Measurements from ENCODE around the gene LMNB1. TPM values are rescaled to one million over a fixed set of nuclear protein-coding genes. Genes with fewer than 3 reads are reported as not detected.
A peak's percentile ranks its signal among the peaks of the same experiment; 100 is the strongest.

Gene LMNB1
- total and polyA plus RNA-seq, 2 donors = 27.2 to 120 TPM

DNA sequence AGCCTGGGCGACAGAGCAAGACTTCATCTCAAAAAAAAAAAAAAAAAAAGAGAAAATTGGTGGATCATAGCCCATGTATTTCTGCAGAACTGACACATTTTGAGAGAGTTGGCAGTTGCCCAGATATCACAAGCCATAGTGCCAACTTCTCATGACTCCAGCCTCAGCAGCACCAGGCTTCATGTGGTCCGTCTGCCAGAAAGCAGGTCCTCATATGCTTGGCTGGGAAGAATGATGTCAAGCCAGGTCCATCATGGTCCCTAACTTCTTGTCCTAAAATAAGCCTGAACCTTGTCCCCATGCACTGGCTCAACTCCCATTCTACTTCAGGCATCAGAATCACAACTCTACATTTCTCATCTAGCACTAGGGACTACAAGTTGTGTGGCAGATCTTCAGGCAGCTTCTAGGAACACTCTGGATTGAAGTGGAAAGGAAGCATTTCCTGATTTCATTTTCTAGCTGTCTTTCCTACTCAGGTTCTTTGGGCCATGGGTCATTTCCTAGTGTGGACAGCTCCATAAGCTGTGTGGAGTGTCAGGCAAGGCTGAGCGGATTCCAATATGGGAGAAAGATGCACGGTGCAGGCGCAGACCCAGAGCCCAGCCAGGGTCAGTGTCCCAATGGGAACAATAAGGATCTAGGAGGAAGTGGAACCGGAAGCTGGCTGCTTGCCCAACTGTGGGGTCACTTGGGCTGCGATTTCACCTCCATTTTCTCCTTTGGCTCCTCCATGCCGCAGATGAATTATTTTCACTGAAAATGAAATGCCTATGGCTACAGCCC is 90.1 kb downstream of the LMNB1 start:
- Histone ChIP-seq H3K4me1 (ENCODE audit: control insufficient read depth in 2 of 2, insufficient read depth in 2 of 2, low read length in 2 of 2) (peaks cover 7 to 16% of the 10 kb centered on the region in 2 donors), H3K27me3 (ENCODE audit: control insufficient read depth in 2 of 2, insufficient read depth in 1 of 2, low read length in 1 of 2) (no peaks in the 10 kb centered on the region), H3K36me3 (ENCODE audit: control insufficient read depth in 2 of 2, insufficient read depth in 2 of 2, low read length in 1 of 2) (peaks cover 3 to 6% of the 10 kb centered on the region in 2 donors), H3K4me3 (ENCODE audit: low read length in 2 of 2) (no peak overlapping the region), H3K9me3 (ENCODE audit: control insufficient read depth in 2 of 2, insufficient read depth in 1 of 2, low read length in 1 of 2) (peaks cover 0 to 3% of the 10 kb centered on the region in 2 donors), H3K27ac (ENCODE audit: low read depth in 1 of 2, low read length in 1 of 2) (no peak overlapping the region)
- whole genome bisulfite sequencing = 93% methylated on average over 8 of the region's 8 CpGs
- no peak for DNase-seq (ENCODE audit: low read depth in 6 of 9, low spot score in 9 of 9)

GRCh38 chr5:126868338-126869004 is 91.5 kb downstream of the LMNB1 start:
- Histone ChIP-seq H3K27me3 (ENCODE audit: control insufficient read depth in 2 of 2, insufficient read depth in 1 of 2, low read length in 1 of 2) (no peaks in the 10 kb centered on the region), H3K27ac (ENCODE audit: low read depth in 1 of 2, low read length in 1 of 2) (peak overlapping the region in 1 of 2 donors; percentile 12), H3K36me3 (ENCODE audit: control insufficient read depth in 2 of 2, insufficient read depth in 2 of 2, low read length in 1 of 2) (peaks cover 3 to 6% of the 10 kb centered on the region in 2 donors), H3K4me1 (ENCODE audit: control insufficient read depth in 2 of 2, insufficient read depth in 2 of 2, low read length in 2 of 2) (peaks cover 7 to 16% of the 10 kb centered on the region in 2 donors), H3K4me3 (ENCODE audit: low read length in 2 of 2) (peak overlapping the region in 1 of 2 donors; percentile 51), H3K9me3 (ENCODE audit: control insufficient read depth in 2 of 2, insufficient read depth in 1 of 2, low read length in 1 of 2) (peaks cover 0 to 3% of the 10 kb centered on the region in 2 donors)
- WGBS = 70% methylated on average over 11 of the region's 11 CpGs
- DNase-seq (ENCODE audit: low read depth in 6 of 9, low spot score in 9 of 9) = no peak

DNA sequence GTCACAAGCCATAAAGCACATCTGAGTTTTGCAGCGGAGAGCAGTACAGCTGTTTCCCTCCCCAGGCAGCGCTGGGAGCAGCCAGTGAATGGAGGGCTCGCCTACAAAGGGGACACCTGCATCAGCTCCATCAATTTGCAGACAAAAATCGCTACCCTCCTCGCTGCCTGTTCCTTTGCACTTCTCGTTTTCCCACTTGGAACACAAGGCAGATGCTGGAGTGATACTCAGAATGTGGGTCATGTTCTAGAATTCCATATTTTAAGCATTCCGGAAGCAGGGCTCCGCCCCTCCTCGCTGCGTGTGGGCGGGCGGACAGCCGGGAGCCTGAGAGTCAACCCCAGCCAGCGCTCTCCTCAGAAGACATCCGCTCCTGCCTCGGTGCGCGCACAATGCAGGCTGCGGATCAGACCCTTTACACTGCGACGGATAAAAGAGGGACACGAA is 92.1 kb downstream of the LMNB1 start:
- Histone ChIP-seq H3K9me3 (ENCODE audit: control insufficient read depth in 2 of 2, insufficient read depth in 1 of 2, low read length in 1 of 2) (peaks cover 0 to 3% of the 10 kb centered on the region in 2 donors), H3K4me3 (ENCODE audit: low read length in 2 of 2) (peak overlapping the region; percentile 45 to 51), H3K27ac (ENCODE audit: low read depth in 1 of 2, low read length in 1 of 2) (peak overlapping the region in 1 of 2 donors; percentile 12), H3K4me1 (ENCODE audit: control insufficient read depth in 2 of 2, insufficient read depth in 2 of 2, low read length in 2 of 2) (peaks cover 7 to 16% of the 10 kb centered on the region in 2 donors), H3K27me3 (ENCODE audit: control insufficient read depth in 2 of 2, insufficient read depth in 1 of 2, low read length in 1 of 2) (no peaks in the 10 kb centered on the region), H3K36me3 (ENCODE audit: control insufficient read depth in 2 of 2, insufficient read depth in 2 of 2, low read length in 1 of 2) (peaks cover 3 to 6% of the 10 kb centered on the region in 2 donors)
- WGBS = 3% methylated on average over 22 of the region's 22 CpGs
- DNase-seq (ENCODE audit: low read depth in 6 of 9, low spot score in 9 of 9) = peak in 6 of 9 donors; percentile 39 to 82 (median 62)

DNA sequence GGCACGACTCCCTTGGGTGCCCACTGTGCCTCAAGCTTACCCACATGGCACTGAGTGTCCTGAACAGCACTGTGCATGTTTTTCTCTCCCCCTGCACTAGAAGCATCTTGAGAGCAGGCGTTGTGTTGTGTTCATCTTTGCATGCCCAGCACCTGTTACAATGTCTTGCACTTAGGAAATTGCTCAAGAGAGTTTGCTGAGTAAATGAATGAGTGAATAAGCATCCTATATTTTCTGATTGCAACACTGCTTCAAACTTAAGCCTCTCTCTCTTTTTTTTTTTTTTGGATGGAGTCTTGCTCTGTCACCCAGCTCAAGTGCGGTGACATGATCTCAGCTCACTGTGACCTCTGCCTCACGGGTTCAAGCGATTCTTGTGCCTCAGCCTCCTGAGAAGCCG is 94.5 kb downstream of the LMNB1 start:
- 98% methylated on average over 6 of the region's 6 CpGs for WGBS

GRCh38 chr5:126872561-126873354 is 95.8 kb downstream of the LMNB1 start:
- peak in 1 of 9 donors; percentile 7 for DNase-seq (ENCODE audit: low read depth in 6 of 9, low spot score in 9 of 9)
- no peak overlapping the region for H3K27ac ChIP-seq (ENCODE audit: low read depth in 1 of 2, low read length in 1 of 2)

More for the DNA sequence above, 94.5 kb downstream of the LMNB1 start:
- DNase-seq (ENCODE audit: low read depth in 6 of 9, low spot score in 9 of 9) = no peak
- Histone ChIP-seq H3K27me3 (ENCODE audit: control insufficient read depth in 2 of 2, insufficient read depth in 1 of 2, low read length in 1 of 2) (no peaks in the 10 kb centered on the region), H3K36me3 (ENCODE audit: control insufficient read depth in 2 of 2, insufficient read depth in 2 of 2, low read length in 1 of 2) (no peaks in the 10 kb centered on the region), H3K4me1 (ENCODE audit: control insufficient read depth in 2 of 2, insufficient read depth in 2 of 2, low read length in 2 of 2) (peaks cover 7 to 16% of the 10 kb centered on the region in 2 donors), H3K9me3 (ENCODE audit: control insufficient read depth in 2 of 2, insufficient read depth in 1 of 2, low read length in 1 of 2) (no peaks in the 10 kb centered on the region), H3K27ac (ENCODE audit: low read depth in 1 of 2, low read length in 1 of 2) (no peak overlapping the region), H3K4me3 (ENCODE audit: low read length in 2 of 2) (no peak overlapping the region)

DNA sequence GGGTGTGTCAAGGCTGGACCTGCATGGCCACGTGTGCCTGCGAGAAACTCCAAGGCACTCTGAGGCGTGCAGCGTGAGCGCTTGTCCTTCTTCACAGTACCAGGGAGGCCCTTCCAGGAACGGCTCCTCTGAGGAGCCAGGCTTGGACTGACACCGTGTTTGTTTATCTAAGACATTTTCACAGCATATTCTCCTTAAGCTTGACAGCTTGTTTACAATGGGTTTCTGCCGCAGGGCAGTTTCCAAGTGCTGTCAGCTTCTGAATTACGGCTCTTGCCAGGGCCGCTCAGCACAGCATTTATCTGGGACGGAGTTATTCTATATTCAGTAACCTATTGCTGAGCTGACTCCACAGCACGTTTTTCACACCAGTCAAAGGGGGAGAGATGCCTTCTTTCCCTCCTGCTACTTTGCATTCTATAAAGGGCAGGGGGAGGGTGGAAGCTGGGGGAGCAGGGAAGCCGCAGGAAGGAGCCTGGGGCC is 98.4 kb downstream of the LMNB1 start:
- Histone ChIP-seq H3K27me3 (ENCODE audit: control insufficient read depth in 2 of 2, insufficient read depth in 1 of 2, low read length in 1 of 2) (no peaks in the 10 kb centered on the region), H3K4me3 (ENCODE audit: low read length in 2 of 2) (no peak overlapping the region), H3K4me1 (ENCODE audit: control insufficient read depth in 2 of 2, insufficient read depth in 2 of 2, low read length in 2 of 2) (no peaks in the 10 kb centered on the region), H3K36me3 (ENCODE audit: control insufficient read depth in 2 of 2, insufficient read depth in 2 of 2, low read length in 1 of 2) (no peaks in the 10 kb centered on the region), H3K27ac (ENCODE audit: low read depth in 1 of 2, low read length in 1 of 2) (no peak overlapping the region), H3K9me3 (ENCODE audit: control insufficient read depth in 2 of 2, insufficient read depth in 1 of 2, low read length in 1 of 2) (no peaks in the 10 kb centered on the region)
- whole genome bisulfite sequencing = 91% methylated on average over 13 of the region's 13 CpGs
- DNase-seq (ENCODE audit: low read depth in 6 of 9, low spot score in 9 of 9) = no peak

More at GRCh38 chr5:126872561-126873354, 95.8 kb downstream of the LMNB1 start:
- Histone ChIP-seq H3K36me3 (ENCODE audit: control insufficient read depth in 2 of 2, insufficient read depth in 2 of 2, low read length in 1 of 2) (no peaks in the 10 kb centered on the region), H3K4me3 (ENCODE audit: low read length in 2 of 2) (no peak overlapping the region), H3K9me3 (ENCODE audit: control insufficient read depth in 2 of 2, insufficient read depth in 1 of 2, low read length in 1 of 2) (no peaks in the 10 kb centered on the region), H3K27me3 (ENCODE audit: control insufficient read depth in 2 of 2, insufficient read depth in 1 of 2, low read length in 1 of 2) (no peaks in the 10 kb centered on the region), H3K4me1 (ENCODE audit: control insufficient read depth in 2 of 2, insufficient read depth in 2 of 2, low read length in 2 of 2) (peaks cover 7 to 16% of the 10 kb centered on the region in 2 donors)
- 93% methylated on average over 11 of the region's 11 CpGs for WGBS

DNA sequence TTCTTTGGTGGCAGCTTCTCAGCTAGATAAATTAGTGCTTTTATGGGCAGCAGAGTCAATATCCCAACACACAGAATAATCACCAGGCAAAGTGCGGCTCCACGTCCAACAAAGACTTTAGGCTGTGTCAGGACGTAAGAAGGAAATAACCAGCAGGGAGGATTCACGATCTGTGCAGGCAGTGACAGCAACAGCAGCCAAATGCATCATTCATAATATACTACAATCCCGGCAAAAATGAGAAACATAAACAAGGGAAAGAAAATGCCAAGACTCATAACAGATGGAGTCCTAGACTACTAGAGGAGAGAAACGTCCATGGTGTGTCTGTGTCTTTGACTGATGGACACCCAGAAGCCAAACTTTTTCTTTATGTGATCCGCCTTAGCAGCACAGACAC is 100.7 kb downstream of the LMNB1 start:
- DNase-seq (ENCODE audit: low read depth in 6 of 9, low spot score in 9 of 9) = no peak
- Histone ChIP-seq H3K9me3 (ENCODE audit: control insufficient read depth in 2 of 2, insufficient read depth in 1 of 2, low read length in 1 of 2) (no peaks in the 10 kb centered on the region), H3K4me1 (ENCODE audit: control insufficient read depth in 2 of 2, insufficient read depth in 2 of 2, low read length in 2 of 2) (no peaks in the 10 kb centered on the region), H3K4me3 (ENCODE audit: low read length in 2 of 2) (no peak overlapping the region), H3K27me3 (ENCODE audit: control insufficient read depth in 2 of 2, insufficient read depth in 1 of 2, low read length in 1 of 2) (no peaks in the 10 kb centered on the region), H3K36me3 (ENCODE audit: control insufficient read depth in 2 of 2, insufficient read depth in 2 of 2, low read length in 1 of 2) (no peaks in the 10 kb centered on the region), H3K27ac (ENCODE audit: low read depth in 1 of 2, low read length in 1 of 2) (no peak overlapping the region)
- WGBS = 96% methylated on average over 7 of the region's 7 CpGs

DNA sequence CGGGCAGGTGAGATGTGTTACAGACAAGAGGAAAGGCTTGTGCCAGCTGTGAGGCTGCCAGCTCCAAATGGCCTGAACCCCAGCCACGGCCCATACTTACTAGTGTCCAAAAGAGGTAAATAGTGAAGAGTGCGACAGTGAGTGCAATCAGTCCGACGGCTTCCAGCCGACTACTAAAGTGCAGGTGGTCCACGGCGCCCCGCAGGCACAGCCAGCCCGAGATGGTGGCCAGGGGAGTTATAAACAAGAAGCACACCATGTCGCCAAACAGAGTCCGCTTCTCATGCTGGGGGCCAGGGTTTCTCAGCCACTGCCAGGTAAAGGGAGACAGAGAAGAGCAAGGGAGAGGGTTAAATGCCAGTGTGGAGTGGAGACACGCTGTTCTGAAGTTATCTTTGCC is 101.1 kb downstream of the LMNB1 start:
- H3K27ac ChIP-seq (ENCODE audit: low read depth in 1 of 2, low read length in 1 of 2) = no peak overlapping the region
- H3K9me3 ChIP-seq (ENCODE audit: control insufficient read depth in 2 of 2, insufficient read depth in 1 of 2, low read length in 1 of 2) = no peaks in the 10 kb centered on the region
- no peaks in the 10 kb centered on the region for H3K4me1 ChIP-seq (ENCODE audit: control insufficient read depth in 2 of 2, insufficient read depth in 2 of 2, low read length in 2 of 2)
- no peaks in the 10 kb centered on the region for H3K36me3 ChIP-seq (ENCODE audit: control insufficient read depth in 2 of 2, insufficient read depth in 2 of 2, low read length in 1 of 2)
- no peaks in the 10 kb centered on the region for H3K27me3 ChIP-seq (ENCODE audit: control insufficient read depth in 2 of 2, insufficient read depth in 1 of 2, low read length in 1 of 2)
- no peak for DNase-seq (ENCODE audit: low read depth in 6 of 9, low spot score in 9 of 9)
- 97% methylated on average over 13 of the region's 13 CpGs for WGBS
- no peak overlapping the region for H3K4me3 ChIP-seq (ENCODE audit: low read length in 2 of 2)
